Activated CD8-positive, alpha-beta T cell treated with anti-CD3 and anti-CD28 coated beads for 36 hours (primary cell): ENCODE results near the gene NPTN. TPM values are rescaled to one million over a fixed set of nuclear protein-coding genes. Genes with fewer than 3 reads are reported as not detected.

ENCODE experiments used
- ATAC-seq: fragments of 200-7000 bp; cut with Tn5 transposase; one replicate; pipeline ENCODE4 v1.10.0; 2021; ENCODE audit warnings: mild to moderate bottlenecking, moderate library complexity
- CTCF ChIA-PET: fragments of 350-600 bp; sonication (Branson Sonifier 250); formaldehyde crosslinking; loops from one replicate; lab custom pipeline; 2021; ENCODE audit warnings: antibody characterized with exemption; lab: Charles Lee
- POLR2A ChIA-PET: fragments of 350-600 bp; sonication (Branson Sonifier 250); formaldehyde crosslinking; loops from one replicate; lab custom pipeline; 2021; ENCODE audit warnings: antibody characterized with exemption; lab: Charles Lee
- DNase-seq: peaks from one replicate; pipeline ENCODE4 v3.0.0-alpha.2; 2020
- H3K27ac Mint-ChIP-seq: one replicate; pipeline ENCODE4 v1.8.0; 2021; ENCODE audit warnings: mild to moderate bottlenecking, mixed read lengths
- H3K27me3 Mint-ChIP-seq: one replicate; pipeline ENCODE4 v1.8.0; 2021; ENCODE audit warnings: mixed read lengths
- H3K36me3 Mint-ChIP-seq: one replicate; pipeline ENCODE4 v1.8.0; 2021; ENCODE audit warnings: low read depth, mixed read lengths
- H3K4me1 Mint-ChIP-seq: one replicate; pipeline ENCODE4 v1.8.0; 2021; ENCODE audit warnings: low read depth, mixed read lengths
- H3K4me3 Mint-ChIP-seq: one replicate; pipeline ENCODE4 v1.8.0; 2021; ENCODE audit warnings: mild to moderate bottlenecking, moderate library complexity, mixed read lengths
- H3K9me3 Mint-ChIP-seq: one replicate; pipeline ENCODE4 v1.8.0; 2021; ENCODE audit warnings: mixed read lengths
- intact Hi-C: fragments of 100-400 bp; cut with micrococcal nuclease; formaldehyde crosslinking; loops from one replicate; pipeline ENCODE4 v1.10.0; 2022
- total RNA-seq, 2 experiments: library from RNA; stranded (reverse); gene quantifications; one replicate each; pipeline ENCODE4 v1.2.3, GENCODE V29; 2021
- TF ChIP-seq, protein P1 (sequence below): fragments of 200-600 bp; IDR thresholded peaks from one replicate; pipeline ENCODE4 v1.8.0; 2022; ENCODE audit warnings: antibody characterized with exemption, mild to moderate bottlenecking

NPTN gene
- total RNA-seq, 2 experiments from 2014 or later, result 27.4 to 33.6 TPM

DNA sequence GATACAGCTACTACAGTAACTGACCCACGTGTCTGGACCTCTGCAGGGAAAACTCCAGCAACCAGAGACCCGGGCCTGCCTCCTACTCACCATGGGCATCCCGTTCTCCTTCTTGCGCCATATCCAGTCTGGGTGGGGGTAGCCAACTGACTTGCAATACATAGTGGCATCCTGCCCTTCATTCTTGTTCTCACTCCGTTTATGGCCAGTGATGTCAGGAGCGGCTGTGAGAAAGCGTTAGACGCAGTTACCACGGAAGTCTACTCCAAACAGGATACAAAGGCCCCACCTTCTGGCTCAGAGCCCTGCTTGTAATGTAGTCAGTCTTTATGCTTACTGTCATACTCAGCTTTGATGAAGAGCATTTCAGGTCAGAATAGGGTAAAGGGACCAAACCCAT is 59.6 kb downstream of the NPTN start:
- ATAC-seq (no peak), DNase-seq (no peak)
- H3K4me1 Mint-ChIP-seq, result no peaks in the 10 kb centered on the region
- no peaks in the 10 kb centered on the region for H3K27me3 Mint-ChIP-seq
- CTCF ChIA-PET, result interaction anchor here (2.0 kb wide), 1 partner anchor 63 kb away, joined by 5 read pairs; no protein-coding TSS in a partner anchor
- POLR2A ChIA-PET, result no interaction called here
- intact Hi-C loops, result no loop called here
- no peak overlapping the region for H3K4me3 Mint-ChIP-seq
- no peaks in the 10 kb centered on the region for H3K9me3 Mint-ChIP-seq
- TF ChIP-seq, protein P1, sequence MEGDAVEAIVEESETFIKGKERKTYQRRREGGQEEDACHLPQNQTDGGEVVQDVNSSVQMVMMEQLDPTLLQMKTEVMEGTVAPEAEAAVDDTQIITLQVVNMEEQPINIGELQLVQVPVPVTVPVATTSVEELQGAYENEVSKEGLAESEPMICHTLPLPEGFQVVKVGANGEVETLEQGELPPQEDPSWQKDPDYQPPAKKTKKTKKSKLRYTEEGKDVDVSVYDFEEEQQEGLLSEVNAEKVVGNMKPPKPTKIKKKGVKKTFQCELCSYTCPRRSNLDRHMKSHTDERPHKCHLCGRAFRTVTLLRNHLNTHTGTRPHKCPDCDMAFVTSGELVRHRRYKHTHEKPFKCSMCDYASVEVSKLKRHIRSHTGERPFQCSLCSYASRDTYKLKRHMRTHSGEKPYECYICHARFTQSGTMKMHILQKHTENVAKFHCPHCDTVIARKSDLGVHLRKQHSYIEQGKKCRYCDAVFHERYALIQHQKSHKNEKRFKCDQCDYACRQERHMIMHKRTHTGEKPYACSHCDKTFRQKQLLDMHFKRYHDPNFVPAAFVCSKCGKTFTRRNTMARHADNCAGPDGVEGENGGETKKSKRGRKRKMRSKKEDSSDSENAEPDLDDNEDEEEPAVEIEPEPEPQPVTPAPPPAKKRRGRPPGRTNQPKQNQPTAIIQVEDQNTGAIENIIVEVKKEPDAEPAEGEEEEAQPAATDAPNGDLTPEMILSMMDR, result no peak
- H3K27ac Mint-ChIP-seq, result no peak overlapping the region
- H3K36me3 Mint-ChIP-seq, result peaks cover 20% of the 10 kb centered on the region

DNA sequence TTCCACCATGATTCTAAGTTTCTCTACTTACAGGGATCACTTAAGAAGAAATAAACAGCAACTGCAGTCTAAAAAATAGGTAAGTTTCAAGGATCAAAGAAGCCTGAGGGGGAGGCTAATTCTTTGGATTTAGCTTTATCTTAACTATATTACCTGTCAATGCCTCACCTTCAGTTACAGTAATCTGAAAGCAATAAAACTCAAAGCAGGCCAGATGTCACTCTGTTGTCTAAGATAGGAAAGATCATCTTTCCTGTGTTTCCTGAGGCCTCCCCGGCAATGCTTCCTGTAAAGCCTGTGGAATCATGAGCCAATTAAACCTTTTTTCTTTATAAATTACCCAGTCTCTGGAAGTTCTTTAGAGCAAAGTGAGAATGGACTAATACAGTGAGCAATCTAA is 60.2 kb downstream of the NPTN start:
- CTCF ChIA-PET, result interaction anchor here (2.0 kb wide), 1 partner anchor 63 kb away, joined by 5 read pairs; no protein-coding TSS in a partner anchor
- intact Hi-C loops, result no loop called here
- ATAC-seq, result no peak
- no peaks in the 10 kb centered on the region for H3K27me3 Mint-ChIP-seq
- H3K4me1 Mint-ChIP-seq, result no peaks in the 10 kb centered on the region
- no peak overlapping the region for H3K4me3 Mint-ChIP-seq
- no peak overlapping the region for H3K27ac Mint-ChIP-seq
- POLR2A ChIA-PET, result no interaction called here
- H3K9me3 Mint-ChIP-seq, result no peaks in the 10 kb centered on the region
- peaks cover 18% of the 10 kb centered on the region for H3K36me3 Mint-ChIP-seq
- DNase-seq, result no peak
- TF ChIP-seq, protein P1, result no peak

DNA sequence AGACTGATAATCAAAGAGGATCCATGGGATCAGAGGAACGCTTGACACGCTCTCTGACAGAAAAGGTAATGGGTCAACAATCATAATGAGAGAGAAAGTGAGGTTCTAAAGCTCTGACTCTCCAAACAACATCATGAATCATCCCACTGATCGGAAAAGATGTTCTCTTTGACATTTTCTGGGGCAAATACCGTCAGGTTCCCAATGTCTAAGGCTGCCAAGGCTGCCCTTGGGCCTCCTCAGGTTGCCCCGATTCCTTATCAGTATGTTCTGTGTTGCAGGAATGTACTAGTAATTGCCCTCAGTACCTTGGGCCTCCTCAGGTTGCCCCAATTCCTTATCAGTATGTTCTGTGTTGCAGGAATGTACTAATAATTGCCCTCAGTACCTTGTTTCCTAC is 60.9 kb downstream of the NPTN start:
- intact Hi-C loops, result no loop called here
- TF ChIP-seq, protein P1, result no peak
- no peak overlapping the region for H3K27ac Mint-ChIP-seq
- no peaks in the 10 kb centered on the region for H3K9me3 Mint-ChIP-seq
- peaks cover 17% of the 10 kb centered on the region for H3K36me3 Mint-ChIP-seq
- no peaks in the 10 kb centered on the region for H3K4me1 Mint-ChIP-seq
- ChIA-PET CTCF (interaction anchor here (1.4 to 1.5 kb wide), 2 partner anchors 11 to 64 kb away, joined by 3 to 7 read pairs; no protein-coding TSS in a partner anchor), POLR2A (no interaction called here)
- DNase-seq, result no peak
- ATAC-seq, result no peak
- H3K27me3 Mint-ChIP-seq, result no peaks in the 10 kb centered on the region
- H3K4me3 Mint-ChIP-seq, result no peak overlapping the region

DNA sequence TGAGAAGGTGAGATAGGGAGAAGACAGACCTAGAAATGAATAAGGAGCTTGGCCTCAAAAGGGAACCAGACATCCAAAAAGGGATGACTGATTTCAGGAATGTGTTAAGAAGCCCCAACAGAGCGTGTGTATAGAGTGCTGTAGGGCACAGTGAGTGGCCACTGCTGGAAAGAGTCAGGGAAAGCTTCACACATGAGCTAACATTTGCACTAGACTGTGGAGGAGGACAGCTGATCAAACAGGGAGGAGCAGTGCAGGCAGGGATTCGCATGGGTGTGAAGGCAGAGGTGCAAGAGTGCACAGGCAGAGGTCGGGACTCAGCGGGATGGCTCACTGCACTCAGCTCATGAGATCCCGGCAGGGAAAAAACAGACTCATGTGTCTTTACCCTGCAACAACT is 61.8 kb downstream of the NPTN start:
- POLR2A ChIA-PET, result interaction anchor here (1.0 kb wide), 1 partner anchor 12 kb away, joined by 3 read pairs; no protein-coding TSS in a partner anchor
- H3K4me3 Mint-ChIP-seq, result no peak overlapping the region
- no peaks in the 10 kb centered on the region for H3K4me1 Mint-ChIP-seq
- DNase-seq (no peak), ATAC-seq (no peak)
- peaks cover 17% of the 10 kb centered on the region for H3K36me3 Mint-ChIP-seq
- H3K27ac Mint-ChIP-seq, result no peak overlapping the region
- CTCF ChIA-PET, result interaction anchor here (1.4 to 1.5 kb wide), 2 partner anchors 10 to 65 kb away, joined by 3 to 7 read pairs; no protein-coding TSS in a partner anchor
- TF ChIP-seq, protein P1, result no peak
- no peaks in the 10 kb centered on the region for H3K27me3 Mint-ChIP-seq
- no peaks in the 10 kb centered on the region for H3K9me3 Mint-ChIP-seq
- intact Hi-C loops, result no loop called here

DNA sequence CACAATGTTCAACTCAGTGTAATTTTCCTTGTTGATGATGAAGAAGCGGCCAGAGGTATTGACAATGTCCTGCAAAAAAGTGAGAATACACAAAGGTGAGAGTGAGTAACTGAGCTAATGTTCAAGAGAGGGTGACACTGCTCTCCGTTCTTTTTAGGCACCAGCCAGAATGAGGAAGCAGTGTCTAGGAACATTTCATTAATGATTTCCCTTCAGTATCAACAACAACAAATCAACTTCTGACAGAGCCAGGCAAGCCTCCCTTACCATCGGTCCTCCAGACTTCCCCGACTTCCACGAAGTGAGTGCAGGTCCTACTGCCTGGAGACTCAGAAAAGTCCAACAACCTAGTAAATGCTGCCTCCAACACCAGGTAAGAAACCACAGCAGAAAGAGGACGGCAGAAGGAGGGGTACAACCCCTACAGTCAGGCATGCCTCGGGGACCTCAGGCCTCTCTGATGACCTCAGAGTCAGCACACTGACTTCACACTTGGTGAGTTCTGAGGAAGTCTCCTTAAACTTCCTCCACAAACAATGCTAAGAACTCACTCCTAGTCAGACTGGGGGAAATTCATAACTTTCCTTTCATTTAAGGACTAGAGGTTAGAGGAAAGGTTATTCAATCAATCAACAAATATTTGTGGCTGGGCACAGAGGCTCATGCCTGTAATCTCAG is 62.7 kb downstream of the NPTN start:
- ChIA-PET POLR2A (no interaction called here), CTCF (interaction anchor here (0.9 to 2.7 kb wide), 4 partner anchors 9 to 134 kb away, joined by 3 to 10 read pairs (median 4); no protein-coding TSS in a partner anchor)
- intact Hi-C loops, result no loop called here
- Mint-ChIP-seq H3K4me3 (no peak overlapping the region), H3K27me3 (no peaks in the 10 kb centered on the region), H3K27ac (peak overlapping the region; percentile 14), H3K9me3 (no peaks in the 10 kb centered on the region), H3K36me3 (peaks cover 17% of the 10 kb centered on the region), H3K4me1 (no peaks in the 10 kb centered on the region)
- ATAC-seq, result peak; percentile 70
- DNase-seq, result peak; percentile 16
- TF ChIP-seq, protein P1, result no peak
